Fibroblast of lung (primary cell): ENCODE data around the gene PLA2G6.

ENCODE experiments used
- CTCF ChIP-seq, 2 donors: IDR thresholded peaks in 1 of 2; conservative IDR thresholded peaks in 1 of 2; 1 replicate in 1 of 2; 2 replicates in 1 of 2; pipeline ENCODE4 v1.5.1; 2011 to 2012; ENCODE audit warnings: low read length in 2 of 2, control low read depth in 1 of 2, inconsistent platforms in 1 of 2, low read depth in 1 of 2, mild to moderate bottlenecking in 1 of 2
- EZH2 ChIP-seq: IDR thresholded peaks from 2 replicates; pipeline ENCODE4 v1.5.1; 2012; ENCODE audit warnings: low read length, control low read depth, mild to moderate bottlenecking; ENCODE audit errors: missing control alignments

GRCh38 chr22:38083931-38084631 lies 97.5 kb downstream of the PLA2G6 start, which contains the start of gene SLC16A8:
- TF ChIP-seq EZH2 (no peak), CTCF (conservative IDR thresholded peaks at IDR 0.05 in 1 of 2, IDR thresholded peaks at IDR 0.05 in 1 of 2; ENCODE audit: low read depth in 1 of 2, low read length in 2 of 2) (no peak)
